Fibroblast of lung (primary cell): Measurements from ENCODE around the gene TMPRSS5. TPM values are rescaled to one million over a fixed set of nuclear protein-coding genes. Genes with fewer than 3 reads are reported as not detected.

Experiments used
- DNase-seq, 2 donors: peaks; one replicate each; pipeline versions ENCODE4 v3.0.0 to v3.0.0-alpha.2; 2010; ENCODE audit warnings: low read depth in 2 of 2
- H2AFZ ChIP-seq: 2 replicates; pipeline ENCODE4 v1.5.1; 2012; ENCODE audit warnings: low read length, control low read depth, inconsistent platforms
- H3K27ac ChIP-seq: 2 replicates; pipeline ENCODE4 v1.5.1; 2011; ENCODE audit warnings: low read length, control low read depth; ENCODE audit not compliant: insufficient read depth
- H3K27me3 ChIP-seq: 2 replicates; pipeline ENCODE4 v1.5.1; 2011; ENCODE audit warnings: mild to moderate bottlenecking, low read length; ENCODE audit not compliant: control insufficient read depth, insufficient read depth
- H3K36me3 ChIP-seq: 2 replicates; pipeline ENCODE4 v1.5.1; 2011; ENCODE audit warnings: low read length; ENCODE audit not compliant: control insufficient read depth, insufficient read depth
- H3K4me1 ChIP-seq: 2 replicates; pipeline ENCODE4 v1.5.1; 2011; ENCODE audit warnings: low read length; ENCODE audit not compliant: control insufficient read depth, insufficient read depth; ENCODE audit errors: extremely low read depth
- H3K4me2 ChIP-seq: 2 replicates; pipeline ENCODE4 v1.5.1; 2011; ENCODE audit warnings: low read length, control low read depth; ENCODE audit not compliant: insufficient read depth; ENCODE audit errors: extremely low read depth
- H3K4me3 ChIP-seq, 4 experiments: fragments of 200-600 bp in 1 of 4; sonication (generic) in 1 of 4; replicated peaks in 1 of 4; 2 replicates each; pipeline ENCODE4 v1.5.1; 2011 to 2016; ENCODE audit warnings: low read length in 4 of 4, low read depth in 3 of 4, mild to moderate bottlenecking in 3 of 4, control low read depth in 2 of 4, inconsistent platforms in 1 of 4, mixed read lengths in 1 of 4; ENCODE audit not compliant: insufficient read depth in 1 of 4; ENCODE audit errors: control extremely low read depth in 1 of 4
- H3K79me2 ChIP-seq: 2 replicates; pipeline ENCODE4 v1.5.1; 2012; ENCODE audit warnings: mild to moderate bottlenecking, low read length, inconsistent platforms; ENCODE audit not compliant: control insufficient read depth, insufficient read depth
- H3K9ac ChIP-seq: 2 replicates; pipeline ENCODE4 v1.5.1; 2011; ENCODE audit warnings: mild to moderate bottlenecking, low read length, control low read depth; ENCODE audit not compliant: insufficient read depth
- H3K9me3 ChIP-seq: 2 replicates; pipeline ENCODE4 v1.5.1; 2012; ENCODE audit warnings: low read depth, low read length; ENCODE audit not compliant: control insufficient read depth, insufficient read depth
- H4K20me1 ChIP-seq: 2 replicates; pipeline ENCODE4 v1.5.1; 2011; ENCODE audit warnings: low read length; ENCODE audit not compliant: control insufficient read depth, insufficient read depth; ENCODE audit errors: extremely low read depth
- EZH2 ChIP-seq: IDR thresholded peaks from 2 replicates; pipeline ENCODE4 v1.5.1; 2012; ENCODE audit warnings: low read length, control low read depth, mild to moderate bottlenecking; ENCODE audit errors: missing control alignments
- polyA plus RNA-seq, 2 donors: library from polyadenylated mRNA; depleted of rRNA in 1 of 2; stranded (reverse) in 1 of 2; unstranded in 1 of 2; fragments of >200 nt; gene quantifications; 2 replicates each; pipeline ENCODE4 v1.2.1, GENCODE V29; 2011 to 2012; ENCODE audit warnings: missing spikeins in 1 of 2
- total RNA-seq: library from RNA; depleted of rRNA; stranded (reverse); fragments of >200 nt; gene quantifications from 2 replicates; pipeline ENCODE4 v1.2.1, GENCODE V29; 2014
- TF ChIP-seq, protein P1 (sequence below), 2 donors: IDR thresholded peaks in 1 of 2; conservative IDR thresholded peaks in 1 of 2; 1 replicate in 1 of 2; 2 replicates in 1 of 2; pipeline ENCODE4 v1.5.1; 2011 to 2012; ENCODE audit warnings: low read length in 2 of 2, control low read depth in 1 of 2, inconsistent platforms in 1 of 2, low read depth in 1 of 2, mild to moderate bottlenecking in 1 of 2

TMPRSS5 gene
- total and polyA plus RNA-seq, 2 donors (not counting 1 experiment from before 2014, with no cell fraction given) = 0.08 to 0.17 TPM

DNA sequence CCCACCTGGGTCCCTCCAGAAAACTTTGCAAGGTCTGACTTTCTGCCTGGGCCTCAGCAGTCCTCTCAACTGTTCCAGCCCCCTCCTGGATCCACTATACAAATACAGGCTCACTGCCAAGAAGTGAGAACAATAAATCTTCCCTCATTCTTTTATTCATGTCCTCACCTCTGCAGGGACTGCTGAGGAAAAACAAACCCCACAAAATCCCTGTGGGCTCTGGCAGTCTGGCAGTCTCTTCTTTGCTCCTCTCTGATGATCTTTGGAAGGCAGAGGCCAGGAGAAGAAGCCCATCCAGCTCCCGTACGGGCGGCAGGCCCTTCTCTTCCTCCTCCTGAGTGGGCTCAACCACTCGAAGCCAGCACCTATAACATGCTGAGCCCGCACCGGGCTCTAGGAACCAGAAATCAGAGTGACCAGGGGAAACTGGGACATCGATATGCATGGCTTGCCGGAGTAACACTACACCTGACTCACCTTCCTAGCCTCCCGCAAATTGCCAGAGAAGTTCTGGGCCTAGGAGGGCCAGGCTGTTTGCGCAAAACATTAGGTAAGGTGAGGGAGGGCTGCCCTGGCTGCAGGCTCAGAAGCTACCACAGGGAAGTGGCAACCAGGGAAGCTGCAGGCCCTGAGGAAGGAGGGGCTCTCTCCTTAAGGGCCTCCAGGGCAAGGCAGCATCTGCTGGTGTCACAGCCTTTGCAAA, 24.2 kb downstream of the TMPRSS5 start:
- TF ChIP-seq EZH2 = no peak
- TF ChIP-seq, protein P1, sequence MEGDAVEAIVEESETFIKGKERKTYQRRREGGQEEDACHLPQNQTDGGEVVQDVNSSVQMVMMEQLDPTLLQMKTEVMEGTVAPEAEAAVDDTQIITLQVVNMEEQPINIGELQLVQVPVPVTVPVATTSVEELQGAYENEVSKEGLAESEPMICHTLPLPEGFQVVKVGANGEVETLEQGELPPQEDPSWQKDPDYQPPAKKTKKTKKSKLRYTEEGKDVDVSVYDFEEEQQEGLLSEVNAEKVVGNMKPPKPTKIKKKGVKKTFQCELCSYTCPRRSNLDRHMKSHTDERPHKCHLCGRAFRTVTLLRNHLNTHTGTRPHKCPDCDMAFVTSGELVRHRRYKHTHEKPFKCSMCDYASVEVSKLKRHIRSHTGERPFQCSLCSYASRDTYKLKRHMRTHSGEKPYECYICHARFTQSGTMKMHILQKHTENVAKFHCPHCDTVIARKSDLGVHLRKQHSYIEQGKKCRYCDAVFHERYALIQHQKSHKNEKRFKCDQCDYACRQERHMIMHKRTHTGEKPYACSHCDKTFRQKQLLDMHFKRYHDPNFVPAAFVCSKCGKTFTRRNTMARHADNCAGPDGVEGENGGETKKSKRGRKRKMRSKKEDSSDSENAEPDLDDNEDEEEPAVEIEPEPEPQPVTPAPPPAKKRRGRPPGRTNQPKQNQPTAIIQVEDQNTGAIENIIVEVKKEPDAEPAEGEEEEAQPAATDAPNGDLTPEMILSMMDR (conservative IDR thresholded peaks at IDR 0.05 in 1 of 2, IDR thresholded peaks at IDR 0.05 in 1 of 2; ENCODE audit: low read depth in 1 of 2, low read length in 2 of 2) = no peak
- peak in 1 of 2 donors; percentile 59 for DNase-seq

DNA sequence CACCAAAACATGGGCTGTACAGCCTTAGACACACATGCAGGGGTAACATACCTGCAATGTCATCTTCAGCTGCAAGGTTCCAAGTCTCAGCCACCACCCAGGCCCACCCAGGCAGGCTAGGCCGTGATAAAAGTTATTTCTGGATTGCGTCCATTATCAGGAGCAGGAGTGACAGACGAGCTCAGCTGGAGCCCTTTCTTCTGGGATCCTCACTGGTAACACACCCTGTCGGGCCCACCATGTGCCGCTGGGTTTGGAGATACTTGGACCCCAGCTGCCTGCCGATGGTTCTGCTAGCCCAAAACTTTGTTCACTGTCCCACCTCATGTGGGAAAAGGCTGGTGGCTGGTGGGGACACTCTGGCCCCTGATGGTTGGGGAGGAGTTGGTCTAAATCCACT, 24.8 kb downstream of the TMPRSS5 start:
- H3K79me2 ChIP-seq = no peaks in the 10 kb centered on the region

More for the DNA sequence above, 24.2 kb downstream of the TMPRSS5 start:
- H3K27ac ChIP-seq = no peak overlapping the region
- no peak overlapping the region for H3K4me3 ChIP-seq
- H3K9me3 ChIP-seq = no peaks in the 10 kb centered on the region
- no peaks in the 10 kb centered on the region for H3K27me3 ChIP-seq
- no peaks in the 10 kb centered on the region for H3K79me2 ChIP-seq
- H3K4me1 ChIP-seq = no peaks in the 10 kb centered on the region
- H3K36me3 ChIP-seq = no peaks in the 10 kb centered on the region
- H3K9ac ChIP-seq = no peak overlapping the region
- H2AFZ ChIP-seq = no peak overlapping the region
- no peak overlapping the region for H3K4me2 ChIP-seq
- no peaks in the 10 kb centered on the region for H4K20me1 ChIP-seq

DNA sequence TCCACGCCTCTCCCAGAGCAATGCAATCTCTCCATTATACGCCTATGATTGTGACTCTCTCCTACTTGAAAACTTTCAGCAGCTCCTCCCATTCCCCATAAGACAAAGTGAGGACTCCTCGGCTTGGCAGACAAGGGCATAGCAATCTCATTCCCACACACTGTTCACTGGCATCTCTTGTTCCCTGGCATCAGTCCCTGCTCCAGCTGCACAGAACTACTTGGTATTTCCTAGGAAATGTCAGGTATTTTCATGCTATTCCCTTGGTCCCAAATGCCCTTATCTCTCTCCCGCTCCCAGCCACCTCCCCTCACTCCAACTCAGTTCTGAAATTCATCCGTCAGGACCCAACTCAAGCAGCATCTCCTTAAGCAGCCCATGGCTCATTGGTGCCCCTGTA, 28.4 kb downstream of the TMPRSS5 start:
- Histone ChIP-seq H3K4me3 (no peak overlapping the region), H3K4me1 (peaks cover 7% of the 10 kb centered on the region)

More for the DNA sequence above, 24.8 kb downstream of the TMPRSS5 start:
- H3K9me3 ChIP-seq = no peaks in the 10 kb centered on the region
- no peak overlapping the region for H3K4me2 ChIP-seq
- no peaks in the 10 kb centered on the region for H4K20me1 ChIP-seq
- H3K27me3 ChIP-seq = no peaks in the 10 kb centered on the region
- no peaks in the 10 kb centered on the region for H3K36me3 ChIP-seq
- no peak overlapping the region for H3K4me3 ChIP-seq
- no peak overlapping the region for H3K27ac ChIP-seq
- TF ChIP-seq, protein P1 (conservative IDR thresholded peaks at IDR 0.05 in 1 of 2, IDR thresholded peaks at IDR 0.05 in 1 of 2; ENCODE audit: low read depth in 1 of 2, low read length in 2 of 2) = no peak
- no peak overlapping the region for H3K9ac ChIP-seq
- no peak overlapping the region for H2AFZ ChIP-seq
- no peaks in the 10 kb centered on the region for H3K4me1 ChIP-seq
- no peak for DNase-seq

More for the DNA sequence above, 28.4 kb downstream of the TMPRSS5 start:
- H3K9ac ChIP-seq = no peak overlapping the region
- no peak overlapping the region for H3K27ac ChIP-seq
- no peak overlapping the region for H2AFZ ChIP-seq
- no peaks in the 10 kb centered on the region for H3K9me3 ChIP-seq
- no peaks in the 10 kb centered on the region for H3K36me3 ChIP-seq
- no peak overlapping the region for H3K4me2 ChIP-seq
- H3K79me2 ChIP-seq = no peaks in the 10 kb centered on the region
- no peaks in the 10 kb centered on the region for H4K20me1 ChIP-seq
- TF ChIP-seq, protein P1 (conservative IDR thresholded peaks at IDR 0.05 in 1 of 2, IDR thresholded peaks at IDR 0.05 in 1 of 2; ENCODE audit: low read depth in 1 of 2, low read length in 2 of 2) = no peak
- TF ChIP-seq EZH2 = no peak
- no peak for DNase-seq
- H3K27me3 ChIP-seq = no peaks in the 10 kb centered on the region
